Neural progenitor cell (in vitro differentiated cells): ENCODE data around the gene BRIX1. TPM values are rescaled to one million over a fixed set of nuclear protein-coding genes. Genes with fewer than 3 reads are reported as not detected.

Source experiments
- DNase-seq: peaks from one replicate; pipeline ENCODE4 v3.0.0-alpha.2; 2016; ENCODE audit warnings: low spot score
- H2AFZ ChIP-seq: fragments of 200-600 bp; sonication (generic); replicated peaks from 2 replicates; pipeline ENCODE4 v1.6.1; 2016; ENCODE audit warnings: antibody characterized with exemption
- H3F3A ChIP-seq: fragments of 200-600 bp; sonication (generic); 2 replicates; pipeline ENCODE4 v1.6.1; 2016; ENCODE audit warnings: antibody characterized with exemption, low read depth
- H3K27ac ChIP-seq: fragments of 200-600 bp; sonication (generic); 2 replicates; pipeline ENCODE4 v1.5.1; 2016; ENCODE audit warnings: mild to moderate bottlenecking
- H3K27me3 ChIP-seq: fragments of 200-600 bp; sonication (generic); 2 replicates; pipeline ENCODE4 v1.6.1; 2016; ENCODE audit warnings: mild to moderate bottlenecking, moderate library complexity
- H3K36me3 ChIP-seq: fragments of 200-600 bp; sonication (generic); 2 replicates; pipeline ENCODE4 v1.5.1; 2016
- H3K4me1 ChIP-seq: fragments of 200-600 bp; sonication (generic); 2 replicates; pipeline ENCODE4 v1.6.1; 2016; ENCODE audit warnings: mixed run types
- H3K4me2 ChIP-seq: fragments of 200-600 bp; sonication (generic); 2 replicates; pipeline ENCODE4 v1.6.1; 2016
- H3K4me3 ChIP-seq: fragments of 200-600 bp; sonication (generic); 2 replicates; pipeline ENCODE4 v1.5.1; 2016
- H3K79me2 ChIP-seq: fragments of 200-600 bp; sonication (generic); 2 replicates; pipeline ENCODE4 v1.6.1; 2016; ENCODE audit warnings: low read depth
- H3K9ac ChIP-seq: fragments of 200-600 bp; sonication (generic); 2 replicates; pipeline ENCODE4 v1.6.1; 2016
- H3K9me3 ChIP-seq: fragments of 200-600 bp; sonication (generic); 2 replicates; pipeline ENCODE4 v1.5.1; 2016; ENCODE audit warnings: low read depth
- H4K20me1 ChIP-seq: fragments of 200-600 bp; sonication (generic); 2 replicates; pipeline ENCODE4 v1.6.1; 2016; ENCODE audit warnings: low read depth
- H3K27ac Mint-ChIP-seq: 3 replicates; pipeline ENCODE4 v1.8.0; 2021; ENCODE audit warnings: mixed read lengths
- H3K27me3 Mint-ChIP-seq: 2 replicates; pipeline ENCODE4 v1.8.0; 2022; ENCODE audit warnings: low read depth, mild to moderate bottlenecking, inconsistent platforms, moderate library complexity, mixed read lengths; ENCODE audit not compliant: insufficient read depth
- H3K36me3 Mint-ChIP-seq: 3 replicates; pipeline ENCODE4 v1.8.0; 2021; ENCODE audit warnings: mixed read lengths
- H3K4me1 Mint-ChIP-seq: 3 replicates; pipeline ENCODE4 v1.8.0; 2021; ENCODE audit warnings: mixed read lengths
- H3K4me3 Mint-ChIP-seq: 3 replicates; pipeline ENCODE4 v1.8.0; 2021; ENCODE audit warnings: mild to moderate bottlenecking, moderate library complexity, mixed read lengths
- H3K9me3 Mint-ChIP-seq: 3 replicates; pipeline ENCODE4 v1.8.0; 2020; ENCODE audit warnings: mixed read lengths
- EZH2 ChIP-seq: fragments of 200-600 bp; sonication (generic); IDR thresholded peaks from 2 replicates; pipeline ENCODE4 v1.6.1; 2017; ENCODE audit warnings: antibody characterized with exemption, mild to moderate bottlenecking, moderate library complexity
- EZH2phosphoT487 ChIP-seq: fragments of 200-600 bp; sonication (generic); IDR thresholded peaks from 2 replicates; pipeline ENCODE4 v1.6.1; 2017; ENCODE audit warnings: antibody characterized with exemption
- total RNA-seq: library from RNA; depleted of rRNA; stranded (reverse); fragments of >200 nt; gene quantifications from 2 replicates; pipeline ENCODE4 v1.2.3, GENCODE V29; 2015; ENCODE audit warnings: low replicate concordance
- TF ChIP-seq, protein P1 (sequence below): fragments of 200-600 bp; sonication (generic); IDR thresholded peaks from 2 replicates; pipeline ENCODE4 v1.5.1; 2017; ENCODE audit warnings: antibody characterized with exemption, mild to moderate bottlenecking

Gene BRIX1
- total RNA-seq, 1 donor from 2014 or later: 61.2 TPM

DNA sequence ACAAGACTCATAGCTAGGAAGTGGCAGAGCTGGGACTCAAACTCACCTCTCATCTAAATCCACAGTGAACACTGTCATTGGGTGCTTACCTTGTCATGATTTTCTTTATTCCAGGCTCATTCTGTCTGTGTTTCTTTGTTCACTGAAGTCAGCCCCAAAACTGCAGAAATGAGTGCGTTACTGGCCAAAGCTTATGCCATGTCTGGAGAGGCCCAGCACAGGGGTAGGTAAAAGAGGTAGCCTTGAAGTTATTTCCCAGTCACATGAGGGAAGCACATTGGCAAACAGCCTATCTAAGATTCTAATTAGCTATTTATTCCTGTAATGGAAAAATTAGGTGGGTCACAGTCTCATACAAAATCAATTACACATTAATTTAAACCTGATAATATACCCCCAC, 46.7 kb upstream of the BRIX1 start:
- H3K9me3 ChIP-seq: no peaks in the 10 kb centered on the region
- no peaks in the 10 kb centered on the region for H3K4me1 ChIP-seq
- H3K4me3 ChIP-seq: no peak overlapping the region
- H3K36me3 ChIP-seq: no peaks in the 10 kb centered on the region
- DNase-seq: no peak
- no peaks in the 10 kb centered on the region for H3F3A ChIP-seq
- peaks cover 2% of the 10 kb centered on the region for H3K27me3 Mint-ChIP-seq
- H3K9me3 Mint-ChIP-seq: peaks cover 5% of the 10 kb centered on the region
- H3K4me2 ChIP-seq: no peak overlapping the region
- H3K9ac ChIP-seq: no peak overlapping the region
- no peak overlapping the region for H3K4me3 Mint-ChIP-seq
- H3K27ac ChIP-seq: no peak overlapping the region
- peaks cover 10% of the 10 kb centered on the region for H3K4me1 Mint-ChIP-seq
- no peaks in the 10 kb centered on the region for H4K20me1 ChIP-seq
- H3K27me3 ChIP-seq: no peaks in the 10 kb centered on the region
- no peaks in the 10 kb centered on the region for H3K79me2 ChIP-seq
- no peak overlapping the region for H2AFZ ChIP-seq
- TF ChIP-seq, protein P1, sequence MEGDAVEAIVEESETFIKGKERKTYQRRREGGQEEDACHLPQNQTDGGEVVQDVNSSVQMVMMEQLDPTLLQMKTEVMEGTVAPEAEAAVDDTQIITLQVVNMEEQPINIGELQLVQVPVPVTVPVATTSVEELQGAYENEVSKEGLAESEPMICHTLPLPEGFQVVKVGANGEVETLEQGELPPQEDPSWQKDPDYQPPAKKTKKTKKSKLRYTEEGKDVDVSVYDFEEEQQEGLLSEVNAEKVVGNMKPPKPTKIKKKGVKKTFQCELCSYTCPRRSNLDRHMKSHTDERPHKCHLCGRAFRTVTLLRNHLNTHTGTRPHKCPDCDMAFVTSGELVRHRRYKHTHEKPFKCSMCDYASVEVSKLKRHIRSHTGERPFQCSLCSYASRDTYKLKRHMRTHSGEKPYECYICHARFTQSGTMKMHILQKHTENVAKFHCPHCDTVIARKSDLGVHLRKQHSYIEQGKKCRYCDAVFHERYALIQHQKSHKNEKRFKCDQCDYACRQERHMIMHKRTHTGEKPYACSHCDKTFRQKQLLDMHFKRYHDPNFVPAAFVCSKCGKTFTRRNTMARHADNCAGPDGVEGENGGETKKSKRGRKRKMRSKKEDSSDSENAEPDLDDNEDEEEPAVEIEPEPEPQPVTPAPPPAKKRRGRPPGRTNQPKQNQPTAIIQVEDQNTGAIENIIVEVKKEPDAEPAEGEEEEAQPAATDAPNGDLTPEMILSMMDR: no peak
- TF ChIP-seq EZH2phosphoT487 (no peak), EZH2 (no peak)
- no peak overlapping the region for H3K27ac Mint-ChIP-seq
- peaks cover 11% of the 10 kb centered on the region for H3K36me3 Mint-ChIP-seq

DNA sequence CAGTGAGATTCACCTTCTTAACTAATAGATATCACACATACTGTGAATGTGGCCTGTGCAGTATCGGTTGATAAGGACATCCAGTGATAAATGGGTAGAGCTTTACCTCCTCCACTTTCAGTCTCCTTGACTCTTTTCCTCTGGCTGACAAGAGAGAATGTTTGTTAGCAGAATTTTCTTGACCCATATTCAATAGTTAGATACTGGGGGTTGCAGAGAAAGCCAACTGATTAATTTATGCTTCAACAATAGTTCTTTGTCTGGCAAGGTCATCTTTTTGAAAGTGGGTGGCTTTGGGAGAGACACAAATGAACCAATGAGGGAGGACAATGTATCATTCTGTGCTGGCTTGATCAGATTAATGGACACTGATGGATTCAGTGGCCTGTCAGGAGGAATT, 46.3 kb upstream of the BRIX1 start:
- Histone ChIP-seq H3K79me2 (no peaks in the 10 kb centered on the region), H3K27ac (no peak overlapping the region), H2AFZ (no peak overlapping the region), H3K4me2 (no peak overlapping the region), H3K4me1 (no peaks in the 10 kb centered on the region), H3K36me3 (no peaks in the 10 kb centered on the region), H3K9me3 (no peaks in the 10 kb centered on the region), H3F3A (no peaks in the 10 kb centered on the region), H3K4me3 (no peak overlapping the region), H3K27me3 (no peaks in the 10 kb centered on the region), H4K20me1 (no peaks in the 10 kb centered on the region), H3K9ac (no peak overlapping the region)
- Mint-ChIP-seq H3K4me1 (peaks cover 10% of the 10 kb centered on the region), H3K27ac (no peak overlapping the region), H3K36me3 (peaks cover 11% of the 10 kb centered on the region), H3K27me3 (peaks cover 2% of the 10 kb centered on the region), H3K9me3 (peaks cover 5% of the 10 kb centered on the region), H3K4me3 (no peak overlapping the region)
- no peak for TF ChIP-seq EZH2
- DNase-seq: no peak

DNA sequence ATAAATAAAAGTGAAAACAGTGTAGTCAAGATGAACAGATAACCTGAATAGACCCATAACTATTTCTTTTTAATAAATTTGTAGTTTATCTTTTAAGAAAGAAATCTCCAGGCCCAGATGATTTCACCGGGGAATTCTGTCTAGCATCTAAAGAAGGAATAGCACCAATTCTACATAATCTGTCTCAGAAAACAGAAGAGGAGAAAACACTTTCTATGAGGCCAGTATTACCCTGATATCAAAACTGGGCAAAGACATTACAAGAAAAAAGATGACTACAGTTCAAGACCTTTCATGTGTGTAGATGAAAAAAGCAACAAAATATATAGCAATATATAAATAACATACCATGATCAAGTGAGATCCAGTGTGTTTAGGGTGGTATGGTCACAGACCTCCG, 45.1 kb upstream of the BRIX1 start:
- H3K9ac ChIP-seq: no peak overlapping the region
- no peaks in the 10 kb centered on the region for H3K36me3 ChIP-seq
- Mint-ChIP-seq H3K27me3 (peaks cover 2% of the 10 kb centered on the region), H3K36me3 (peaks cover 11% of the 10 kb centered on the region), H3K4me1 (peaks cover 10% of the 10 kb centered on the region), H3K4me3 (no peak overlapping the region), H3K9me3 (peaks cover 6% of the 10 kb centered on the region), H3K27ac (no peak overlapping the region)
- H3K27ac ChIP-seq: no peak overlapping the region
- H4K20me1 ChIP-seq: no peaks in the 10 kb centered on the region
- no peak overlapping the region for H3K4me2 ChIP-seq
- no peak overlapping the region for H3K4me3 ChIP-seq
- H3K79me2 ChIP-seq: no peaks in the 10 kb centered on the region
- DNase-seq: no peak
- TF ChIP-seq EZH2phosphoT487 (no peak), EZH2 (no peak)
- TF ChIP-seq, protein P1: no peak
- no peaks in the 10 kb centered on the region for H3K27me3 ChIP-seq
- H3K9me3 ChIP-seq: no peaks in the 10 kb centered on the region
- no peaks in the 10 kb centered on the region for H3K4me1 ChIP-seq
- no peak overlapping the region for H2AFZ ChIP-seq
- no peaks in the 10 kb centered on the region for H3F3A ChIP-seq

DNA sequence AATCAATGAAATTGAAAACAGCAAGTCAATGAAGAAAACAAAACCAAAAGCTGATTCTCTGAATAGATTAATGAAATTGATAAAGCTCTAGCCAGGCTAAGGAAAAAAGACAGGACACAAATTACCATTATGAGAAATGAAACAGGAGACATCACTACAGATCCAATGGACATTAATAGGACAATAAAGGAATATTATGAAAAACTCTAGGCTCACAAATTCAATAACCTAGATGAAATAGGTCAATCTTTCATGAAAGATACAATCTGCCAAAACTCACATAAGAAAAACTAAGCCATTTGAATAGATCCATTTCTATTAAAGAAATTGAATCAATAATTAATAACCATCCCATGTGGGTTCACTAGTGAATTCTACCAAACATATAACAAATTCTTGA, 39.2 kb upstream of the BRIX1 start:
- H3F3A ChIP-seq: no peaks in the 10 kb centered on the region
- no peak overlapping the region for H3K4me2 ChIP-seq
- no peaks in the 10 kb centered on the region for H3K4me1 ChIP-seq
- no peaks in the 10 kb centered on the region for H3K79me2 ChIP-seq
- H3K27me3 ChIP-seq: no peaks in the 10 kb centered on the region
- H2AFZ ChIP-seq: no peak overlapping the region
- H3K9me3 ChIP-seq: peaks cover 23% of the 10 kb centered on the region
- H4K20me1 ChIP-seq: no peaks in the 10 kb centered on the region
- Mint-ChIP-seq H3K4me1 (no peaks in the 10 kb centered on the region), H3K27me3 (peaks cover 2% of the 10 kb centered on the region), H3K27ac (no peak overlapping the region), H3K4me3 (no peak overlapping the region), H3K36me3 (peaks cover 2% of the 10 kb centered on the region), H3K9me3 (peaks cover 12% of the 10 kb centered on the region)
- H3K36me3 ChIP-seq: no peaks in the 10 kb centered on the region
- TF ChIP-seq EZH2phosphoT487 (no peak), EZH2 (no peak)
- TF ChIP-seq, protein P1: no peak
- H3K9ac ChIP-seq: no peak overlapping the region
- H3K4me3 ChIP-seq: no peak overlapping the region
- H3K27ac ChIP-seq: no peak overlapping the region
- DNase-seq: no peak
